NCI-H128 (cell line): ENCODE measurements around the gene WDR48.

Experiments used
- DNase-seq: peaks from one replicate; lab custom pipeline; 2025; ENCODE audit not compliant: unreplicated experiment; lab: John Stamatoyannopoulos, UW

The WDR48 gene

DNA sequence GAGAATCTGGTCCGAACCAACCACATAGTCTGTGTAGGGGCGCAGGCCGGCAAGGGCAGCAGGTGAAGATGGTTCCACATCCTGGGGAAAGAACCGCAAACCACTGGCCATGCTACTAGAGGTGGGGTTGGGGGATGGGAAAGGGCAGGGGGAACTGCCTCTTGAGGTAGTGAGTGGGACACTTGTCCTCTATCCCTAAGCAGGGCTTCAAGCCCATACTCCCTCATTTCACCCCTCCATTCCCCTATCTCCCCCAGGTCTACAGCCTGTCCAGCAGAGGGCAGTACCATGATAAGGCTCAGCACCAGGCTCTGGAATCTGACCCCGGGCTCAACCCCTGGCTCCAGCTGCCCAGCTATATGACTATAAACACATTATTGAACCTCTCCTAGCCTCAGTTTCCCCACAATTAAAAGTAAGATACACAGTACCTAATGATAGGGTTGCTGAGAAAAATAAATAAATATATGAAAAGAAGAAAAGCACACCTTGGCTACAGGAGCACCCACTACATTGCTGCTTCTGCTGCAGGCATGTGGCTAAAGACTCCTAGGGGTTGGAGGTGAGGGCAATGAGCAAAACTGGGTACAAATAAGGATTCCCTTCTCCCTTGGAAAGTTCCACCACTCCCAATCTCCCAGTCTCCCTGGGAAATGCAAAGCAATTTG, 49.3 kb downstream of the WDR48 start:
- DNase-seq: no peak

DNA sequence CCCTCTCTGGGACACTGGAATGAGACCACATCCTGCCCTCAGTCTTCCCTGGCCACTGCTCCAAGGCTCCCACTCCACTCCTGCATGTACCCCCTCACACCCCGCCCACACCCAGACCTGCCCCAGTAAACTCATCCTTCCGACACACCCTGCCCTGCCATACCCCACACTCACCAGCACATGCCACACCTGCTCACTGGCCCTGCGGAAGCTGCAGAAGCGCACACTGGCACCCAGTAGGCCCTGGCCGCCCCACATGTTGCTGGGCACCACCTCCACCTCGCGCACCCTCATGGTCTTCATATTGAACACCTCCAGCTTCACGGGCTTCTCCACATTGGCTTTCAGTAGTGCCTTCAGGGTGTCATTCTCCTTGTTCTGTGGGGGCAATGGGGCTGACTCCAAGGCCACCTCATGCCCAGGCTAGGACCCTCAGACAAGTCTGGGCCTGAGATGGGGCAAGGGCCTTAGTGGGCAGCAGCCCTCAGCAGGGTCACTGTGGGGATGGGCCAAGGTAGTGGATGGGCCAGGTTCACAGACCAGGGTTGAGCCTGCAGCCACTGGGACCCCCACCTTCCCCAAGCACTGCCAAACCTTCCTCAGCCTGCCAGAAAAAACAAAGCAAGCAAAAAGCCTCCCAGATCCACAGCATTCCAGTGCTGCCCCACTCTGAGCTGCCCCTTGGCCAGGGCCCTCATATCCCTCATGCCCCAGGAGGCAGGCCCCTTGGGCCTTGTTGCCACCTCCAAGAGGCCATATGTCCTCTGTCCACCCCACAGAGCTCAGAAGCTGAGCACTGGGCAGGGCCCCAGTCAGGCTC, 50.9 kb downstream of the WDR48 start:
- no peak for DNase-seq

DNA sequence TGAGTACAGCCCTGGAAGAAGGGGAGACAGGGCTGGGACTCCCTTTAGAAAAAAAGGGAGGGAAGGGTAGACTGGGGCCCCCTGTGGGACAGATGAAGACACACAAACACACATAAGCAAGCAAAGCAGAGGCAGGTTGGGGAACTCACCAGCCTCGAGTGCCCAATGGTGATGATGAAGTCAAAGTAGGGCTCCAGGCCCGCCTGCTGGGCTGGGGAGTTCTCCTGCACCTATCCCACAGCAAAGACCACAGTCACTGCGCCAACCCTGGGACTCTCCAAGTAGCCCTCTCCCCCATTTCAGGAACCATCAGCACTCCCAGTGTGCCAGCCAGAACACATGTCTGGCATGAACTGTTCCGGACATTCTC, 51.5 kb downstream of the WDR48 start:
- DNase-seq: no peak

DNA sequence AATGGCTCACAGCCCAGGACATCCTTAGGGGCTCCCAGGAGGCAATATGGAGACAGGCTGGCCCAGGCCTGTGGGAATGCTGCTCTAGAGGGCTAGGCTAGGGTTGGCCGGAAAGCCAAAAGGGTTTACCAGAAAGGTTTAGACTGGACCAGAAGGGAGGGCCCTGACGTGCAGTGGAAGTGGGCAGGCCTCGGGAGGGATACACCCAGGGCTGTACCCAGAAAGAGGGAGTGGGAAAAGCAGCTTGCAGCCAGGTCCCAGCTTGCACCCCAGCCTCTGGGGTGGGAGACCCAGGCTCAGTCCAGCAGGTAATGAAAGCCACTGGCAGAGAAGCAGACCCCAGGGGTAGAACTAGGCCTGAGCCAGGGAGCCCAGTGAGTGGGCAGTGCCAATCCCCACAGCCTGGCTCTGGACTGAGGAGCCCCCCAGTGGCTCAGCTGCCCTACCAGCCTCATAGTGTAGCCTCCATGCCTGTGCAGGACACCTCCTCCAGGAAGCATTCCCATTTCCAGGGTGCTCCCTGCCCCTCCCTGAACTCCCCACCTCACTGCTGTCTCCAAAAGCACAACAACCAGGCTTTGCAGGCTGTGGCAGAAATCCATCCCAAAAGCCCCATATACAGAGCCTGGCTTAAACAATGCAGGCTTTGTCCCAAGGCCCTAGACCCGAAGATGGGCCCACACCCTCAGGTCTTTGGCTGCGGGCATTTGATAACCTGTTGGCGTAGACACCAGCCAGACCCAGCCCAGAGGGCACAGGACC, 52.2 kb downstream of the WDR48 start:
- DNase-seq: no peak

DNA sequence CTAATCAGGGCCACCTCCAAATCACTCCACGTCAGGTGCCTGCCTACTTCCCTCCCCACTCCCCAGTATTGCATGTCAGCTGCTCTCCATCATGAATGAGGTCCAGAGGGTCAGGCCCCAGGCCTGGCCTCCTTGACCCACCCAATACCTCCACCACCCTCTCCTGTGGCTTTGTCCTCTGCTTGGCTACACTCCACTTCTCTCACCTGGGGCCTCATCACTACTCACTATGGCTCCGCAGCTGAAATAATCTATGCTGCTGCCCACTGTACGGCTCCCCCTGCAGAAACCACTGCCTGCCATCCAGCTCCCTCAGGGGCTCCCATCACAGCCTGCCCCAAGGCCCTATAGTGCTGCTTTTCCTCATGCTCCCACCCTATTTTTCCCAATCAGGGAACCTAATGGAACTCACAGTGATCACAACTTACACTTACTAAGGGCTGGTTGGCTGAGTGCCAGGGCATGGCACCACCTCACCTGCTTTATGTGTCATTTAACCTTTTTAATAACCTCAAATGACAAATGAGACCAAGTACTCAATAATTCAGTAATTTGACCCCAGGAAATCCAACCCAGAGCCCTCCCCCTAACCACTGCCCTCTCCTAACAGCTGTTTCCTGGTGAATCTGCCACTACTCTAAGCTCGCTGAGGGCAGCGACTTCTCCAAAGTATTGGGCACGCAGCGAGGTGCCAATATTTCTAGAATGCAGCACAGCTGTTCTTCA, 53.3 kb downstream of the WDR48 start:
- no peak for DNase-seq

DNA sequence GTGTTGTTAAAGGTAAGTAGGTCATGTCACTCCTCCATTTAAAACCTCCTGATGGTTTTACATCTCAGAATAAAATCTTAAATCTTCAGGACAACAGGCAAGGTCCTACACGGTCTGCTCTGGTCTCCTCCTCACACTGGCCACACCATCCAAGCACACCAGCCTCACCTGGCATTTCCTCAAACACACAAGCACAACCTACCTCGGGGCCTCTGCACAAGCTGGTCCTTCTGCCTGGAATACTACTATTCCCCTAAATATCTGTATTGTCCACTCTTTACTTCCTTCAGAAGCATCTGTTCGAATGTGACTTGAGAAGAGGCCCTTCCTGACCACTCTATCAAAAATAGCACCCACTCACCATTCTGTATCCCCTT, 53.9 kb downstream of the WDR48 start:
- DNase-seq: no peak

DNA sequence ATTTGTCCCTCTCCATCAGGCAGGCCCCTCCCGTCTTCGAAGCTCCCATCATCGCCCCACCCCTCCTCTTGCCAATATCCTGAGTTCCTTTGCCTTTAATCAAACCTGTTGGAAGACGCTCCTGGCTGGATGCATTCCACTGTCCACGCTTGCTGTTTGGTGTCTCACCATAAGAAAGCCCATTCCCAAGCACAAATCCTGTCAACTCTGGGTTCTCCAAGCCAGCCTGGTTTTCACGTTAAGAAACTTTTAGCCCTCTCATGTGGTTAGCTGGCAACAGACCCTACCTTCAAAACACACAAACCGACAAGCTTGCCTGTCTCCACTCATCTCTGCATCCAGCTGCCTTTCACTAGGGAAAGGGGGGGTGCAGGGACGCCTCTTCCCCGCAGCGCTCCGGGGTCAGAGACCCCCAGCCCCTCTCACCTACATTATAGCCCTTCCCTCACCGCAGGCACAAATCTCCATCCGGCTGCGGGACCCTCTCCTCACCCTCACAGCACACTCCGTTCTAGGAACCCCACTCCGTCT, 54.5 kb downstream of the WDR48 start:
- no peak for DNase-seq

DNA sequence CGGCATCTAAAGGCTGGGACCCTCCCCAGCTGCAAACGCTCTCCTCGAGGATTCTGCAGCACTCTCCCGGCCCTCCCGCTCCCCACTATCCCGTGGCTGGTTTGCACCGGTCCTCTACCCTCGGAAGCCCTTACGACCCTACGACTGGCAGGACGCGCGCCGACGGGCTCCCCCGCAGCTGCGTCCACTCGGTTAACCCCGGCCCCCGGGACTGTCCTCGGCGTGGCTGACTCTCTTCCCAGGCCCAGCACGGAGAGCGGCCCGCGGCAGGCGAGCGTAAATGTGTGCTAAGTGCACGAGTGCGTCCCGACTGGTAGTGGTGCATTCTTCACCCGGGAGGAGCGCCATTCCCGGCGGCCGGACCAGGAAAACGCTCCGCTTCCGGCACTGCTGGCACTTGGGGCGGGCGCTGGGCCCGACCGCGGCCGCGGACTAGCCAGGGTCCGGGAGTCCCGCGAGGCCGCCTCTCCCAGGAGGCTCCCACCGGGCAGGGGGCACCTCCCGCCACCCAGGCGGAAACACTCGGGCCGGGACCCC, 55.1 kb downstream of the WDR48 start:
- no peak for DNase-seq

DNA sequence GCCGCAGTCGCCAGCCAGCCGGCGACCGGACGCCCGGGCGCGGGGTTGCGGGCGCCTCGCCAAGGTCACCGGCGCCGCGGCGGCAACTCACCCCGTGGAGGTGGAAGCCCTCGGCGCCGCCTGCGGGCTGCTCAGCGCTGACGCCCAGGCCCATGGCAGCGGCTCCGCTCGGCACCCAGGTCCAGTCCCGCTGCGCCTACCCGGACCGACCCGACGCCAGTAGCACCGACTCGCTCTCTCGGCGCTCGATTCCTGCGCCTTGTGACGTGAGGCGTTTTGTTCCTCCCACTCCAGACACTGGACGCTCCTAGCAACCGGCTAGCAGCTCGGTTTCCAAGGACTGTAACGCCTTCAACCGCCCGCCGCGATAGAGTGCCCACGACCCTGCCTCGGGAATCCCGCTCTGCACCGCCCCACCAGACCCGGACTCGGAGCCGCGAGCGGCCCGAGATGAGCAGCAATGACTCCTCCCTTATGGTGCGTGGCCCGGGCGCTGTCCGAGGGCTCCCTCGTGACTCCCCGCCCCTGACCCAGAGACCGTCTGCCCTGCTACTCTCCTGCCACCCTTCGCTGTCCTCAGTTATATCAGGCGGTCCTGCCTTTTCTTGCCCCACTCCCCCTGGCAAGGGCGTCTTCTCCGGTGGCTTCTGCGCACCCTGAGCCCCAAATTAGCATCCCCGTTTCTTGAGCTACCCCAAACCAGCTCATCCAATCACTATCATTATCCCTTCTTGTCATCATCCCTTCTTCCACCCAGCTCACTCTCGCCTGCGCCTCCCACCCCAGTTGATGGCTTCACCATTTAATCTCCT, 55.8 kb downstream of the WDR48 start, which contains the start of the genes GORASP1 and TTC21A:
TSS of gene GORASP1 (minus strand) at position 240 of the 812 bp plus-strand sequence. CDS start at position 154, 86 bp downstream.
TSS of gene TTC21A (plus strand) at position 293 of the 812 bp plus-strand sequence. CDS start at position 451, 158 bp downstream.
- DNase-seq: peak; percentile 38

DNA sequence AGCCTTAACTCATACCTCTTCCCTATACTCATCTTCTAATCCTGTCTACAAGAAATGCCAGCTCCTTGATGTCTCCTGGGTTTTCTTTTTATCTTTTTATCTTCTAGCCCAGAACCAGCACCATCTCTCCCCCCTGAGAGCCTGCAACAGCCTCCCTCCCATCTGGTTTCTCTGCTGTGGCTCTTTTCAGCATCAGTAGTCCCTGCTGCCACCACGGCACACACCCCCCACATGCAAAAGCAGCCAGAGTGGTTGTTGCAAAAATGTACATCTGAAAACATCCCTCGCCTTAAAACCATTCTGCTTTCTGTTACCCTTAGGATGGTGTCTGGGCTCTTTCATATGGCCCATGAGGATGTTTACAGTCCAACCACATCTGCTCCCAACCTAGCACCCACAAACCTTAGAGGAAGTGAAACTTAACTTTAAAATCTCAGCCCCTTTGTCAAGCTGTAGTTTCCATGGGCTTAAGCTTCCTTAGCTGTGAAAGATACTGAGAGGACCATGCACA, 56.4 kb downstream of the WDR48 start:
- DNase-seq: no peak

DNA sequence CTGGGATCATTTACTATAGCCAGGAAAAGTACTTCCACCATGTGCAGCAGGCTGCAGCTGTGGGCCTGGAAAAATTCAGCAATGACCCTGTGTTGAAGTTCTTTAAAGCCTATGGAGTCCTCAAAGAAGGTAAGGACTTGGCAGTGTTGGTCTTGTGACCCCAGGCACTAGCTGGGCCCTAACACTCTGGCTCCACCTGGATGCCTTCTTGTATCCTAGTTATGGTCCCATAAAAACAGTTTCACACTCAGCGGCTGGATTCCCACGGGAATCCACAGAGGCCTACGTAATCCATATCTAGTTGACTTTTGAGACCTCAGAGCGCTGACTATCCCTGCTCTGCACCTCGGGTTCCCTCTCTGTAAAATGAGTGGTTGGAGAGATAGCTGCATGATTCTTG, 57.3 kb downstream of the WDR48 start:
- DNase-seq: no peak

DNA sequence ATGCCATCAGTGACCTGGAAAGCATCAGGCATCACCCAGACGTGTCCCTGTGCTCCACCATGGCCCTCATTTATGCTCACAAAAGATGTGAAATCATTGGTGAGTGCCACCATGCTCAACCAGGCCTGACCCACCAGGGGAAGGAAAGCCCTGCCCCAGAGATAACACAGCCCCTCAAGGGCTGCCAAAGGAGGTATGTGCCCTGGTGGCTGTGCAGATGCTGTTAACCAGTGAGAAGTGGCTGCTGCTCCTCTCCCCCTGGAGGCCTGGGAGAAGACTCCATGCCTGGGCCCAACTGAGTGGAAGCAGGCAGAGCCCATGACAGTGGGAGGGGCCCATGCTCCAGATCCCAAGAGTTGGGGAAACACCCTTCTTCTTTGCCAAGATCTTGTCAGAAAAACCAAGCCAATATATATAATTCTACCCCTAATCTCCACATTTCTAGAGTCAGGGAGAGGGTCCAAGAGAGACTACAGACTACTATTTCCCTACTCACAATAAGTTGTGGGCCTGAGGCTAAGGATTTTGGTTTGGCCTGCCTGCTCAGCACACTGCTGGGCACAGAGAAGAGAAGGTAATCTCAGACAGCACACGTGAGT, 58.3 kb downstream of the WDR48 start:
- DNase-seq: no peak

DNA sequence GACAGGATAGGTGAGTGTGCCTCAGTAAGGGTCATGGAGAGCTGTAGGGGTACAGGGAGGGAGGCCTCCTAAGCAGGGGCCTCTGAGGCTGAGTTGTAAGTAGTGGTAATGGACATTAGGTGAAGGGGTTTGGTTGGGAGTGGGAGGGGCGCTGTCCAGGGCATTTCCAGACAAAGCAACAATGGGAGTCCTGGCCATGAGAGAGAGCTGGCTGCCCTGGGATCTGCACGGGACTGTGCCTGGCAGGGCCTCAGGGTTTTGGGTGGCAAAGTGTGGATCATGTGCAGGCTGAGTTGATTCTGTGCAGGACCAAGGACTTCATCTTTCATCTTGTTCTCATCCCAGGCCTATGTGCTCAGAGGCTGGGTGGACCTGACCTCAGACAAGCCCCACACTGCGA, 60.3 kb downstream of the WDR48 start:
- no peak for DNase-seq

DNA sequence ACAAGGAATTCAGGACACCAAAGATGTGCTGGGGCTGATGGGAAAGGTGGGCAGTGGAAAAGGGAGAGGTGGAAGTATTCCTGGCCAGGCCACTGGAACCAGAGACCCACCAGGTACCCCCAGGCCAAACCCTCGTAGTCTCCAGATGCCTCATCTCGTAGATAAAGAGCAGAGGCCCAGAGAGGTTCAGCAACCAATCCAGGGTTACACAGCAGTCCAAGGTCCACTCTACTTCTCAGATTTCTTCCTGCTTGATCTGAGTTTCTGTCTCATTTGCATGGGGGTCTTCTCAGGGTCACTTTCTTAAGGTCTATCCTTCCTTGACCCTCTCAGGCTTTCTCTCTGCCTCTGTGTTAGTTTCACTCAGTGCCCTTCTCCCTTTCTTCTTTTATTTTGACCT, 60.7 kb downstream of the WDR48 start:
- no peak for DNase-seq

DNA sequence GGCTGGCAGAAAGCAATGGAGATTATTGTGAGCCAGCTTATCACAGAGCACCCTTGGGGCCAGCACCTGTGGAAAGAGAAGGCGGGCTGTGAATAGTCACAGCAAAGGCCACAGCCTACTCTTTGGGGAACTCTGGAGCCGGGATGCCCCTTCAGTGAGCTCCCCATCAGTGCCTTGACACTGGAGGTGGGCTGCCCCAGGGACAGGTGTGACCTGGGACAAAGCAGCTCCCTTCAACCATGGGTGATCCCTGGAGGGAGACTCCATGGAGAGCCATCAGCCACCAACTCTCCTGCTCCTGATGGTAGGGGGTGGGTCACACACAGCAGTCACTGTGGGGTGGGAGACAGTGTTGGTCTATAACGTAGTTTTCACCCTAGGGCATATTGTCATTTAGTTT, 61.5 kb downstream of the WDR48 start:
- DNase-seq: no peak

DNA sequence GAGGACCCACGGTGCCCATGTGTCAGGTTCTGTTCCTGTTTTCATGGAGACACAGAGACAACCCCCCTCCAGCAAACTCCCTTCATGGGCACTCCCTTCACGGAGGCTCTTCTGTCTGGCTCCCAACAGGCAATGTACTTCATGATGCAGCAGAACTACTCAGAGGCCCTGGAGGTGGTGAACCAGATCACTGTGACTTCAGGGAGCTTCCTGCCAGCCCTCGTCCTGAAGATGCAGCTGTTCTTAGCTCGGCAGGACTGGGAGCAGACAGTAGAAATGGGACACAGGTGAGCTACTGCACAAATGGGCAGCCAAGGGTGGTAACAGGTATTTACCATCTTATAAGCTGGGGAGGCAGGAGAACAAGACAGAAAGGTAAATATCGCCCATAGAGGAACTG, 62.6 kb downstream of the WDR48 start:
- DNase-seq: no peak

DNA sequence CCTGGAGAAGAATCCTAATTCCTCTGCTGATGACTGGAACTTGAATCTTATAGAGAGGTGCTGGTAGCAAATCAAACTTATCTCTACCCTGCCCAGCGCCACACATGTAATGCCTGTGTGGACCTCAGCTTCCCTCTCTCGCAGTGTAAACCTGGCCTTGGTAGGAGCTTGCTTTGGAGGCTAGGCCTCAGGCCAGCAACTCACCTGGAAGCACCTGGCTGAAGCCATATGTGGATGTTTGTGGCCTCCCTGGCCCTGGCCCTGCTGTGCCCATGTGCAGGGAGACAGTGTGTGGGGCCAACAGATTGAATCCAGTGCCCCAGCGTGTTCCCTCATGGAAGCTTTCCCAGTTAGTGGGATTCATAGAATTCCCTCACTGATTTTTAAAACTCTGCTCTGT, 64.1 kb downstream of the WDR48 start:
- no peak for DNase-seq

DNA sequence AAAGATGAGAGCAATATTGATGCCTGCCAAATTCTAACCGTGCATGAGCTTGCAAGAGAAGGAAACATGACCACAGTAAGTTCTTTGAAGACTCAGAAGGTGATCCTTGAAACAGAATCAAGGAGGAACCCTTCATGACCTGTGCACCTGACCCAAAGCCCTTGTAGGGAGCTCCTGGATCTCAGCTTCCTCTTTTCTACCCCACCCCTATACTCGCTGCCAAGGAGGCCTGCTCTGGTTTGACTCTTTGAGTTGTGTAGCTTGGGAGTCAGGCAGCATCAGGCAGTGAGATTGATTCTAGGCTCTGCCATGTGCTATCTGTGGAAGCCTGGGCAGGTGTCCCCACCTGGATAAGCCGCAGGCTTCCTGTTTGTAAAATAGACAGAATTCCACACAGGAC, 66.3 kb downstream of the WDR48 start:
- no peak for DNase-seq
